Measurements from ENCODE around the gene CRISP2.

CRISP2 gene

DNA sequence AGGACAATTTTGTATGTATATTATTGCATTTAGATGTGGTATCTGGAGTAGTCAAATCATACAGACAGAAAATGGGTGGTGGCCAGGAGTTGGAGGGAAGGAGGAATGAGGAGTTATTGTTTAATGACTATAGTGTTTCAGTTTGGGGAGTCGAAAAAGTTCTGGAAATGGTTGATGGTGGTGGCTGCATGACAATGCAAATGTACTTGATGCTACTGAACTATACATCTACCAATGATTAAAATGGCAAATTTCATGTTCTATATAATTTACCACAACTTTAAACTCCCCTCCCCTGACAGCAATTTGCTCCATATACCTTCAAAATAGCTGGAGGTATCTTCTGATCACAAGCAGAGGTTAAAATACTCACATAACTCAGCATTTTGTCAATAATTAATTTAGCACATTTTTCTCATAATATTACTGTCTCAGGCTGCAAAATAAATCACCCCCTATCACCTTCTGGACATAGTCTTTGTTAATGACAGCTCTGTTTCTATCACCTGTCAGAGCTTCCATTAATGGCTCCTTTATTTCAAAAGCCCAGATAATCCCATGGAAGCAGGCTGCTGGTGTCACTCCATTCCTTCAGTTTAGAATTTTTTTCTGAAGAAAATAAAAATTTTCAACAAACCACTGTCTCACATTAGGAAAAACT, 51.0 kb downstream of the CRISP2 start:
- no peak for DNase-seq

DNA sequence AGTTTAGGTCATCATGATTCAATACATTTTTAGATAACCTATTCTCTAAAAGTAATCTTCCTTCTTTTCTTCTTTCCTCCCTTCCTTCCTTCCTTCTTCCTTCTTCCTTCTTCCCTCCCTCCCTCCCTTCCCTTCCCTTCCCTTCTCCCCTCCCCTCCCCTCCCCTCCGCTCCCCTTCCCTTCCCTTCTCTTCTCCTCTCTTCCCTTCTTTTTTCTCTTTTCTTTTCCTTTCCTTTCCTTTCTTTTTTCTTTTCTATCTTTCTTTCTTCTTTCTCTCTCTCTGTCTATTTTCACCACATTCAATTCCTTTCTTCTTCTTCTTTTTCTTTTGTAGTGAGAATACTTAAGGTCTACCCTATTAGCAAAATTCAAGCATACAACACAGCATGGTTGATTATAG, 59.4 kb downstream of the CRISP2 start:
- no peak for DNase-seq

DNA sequence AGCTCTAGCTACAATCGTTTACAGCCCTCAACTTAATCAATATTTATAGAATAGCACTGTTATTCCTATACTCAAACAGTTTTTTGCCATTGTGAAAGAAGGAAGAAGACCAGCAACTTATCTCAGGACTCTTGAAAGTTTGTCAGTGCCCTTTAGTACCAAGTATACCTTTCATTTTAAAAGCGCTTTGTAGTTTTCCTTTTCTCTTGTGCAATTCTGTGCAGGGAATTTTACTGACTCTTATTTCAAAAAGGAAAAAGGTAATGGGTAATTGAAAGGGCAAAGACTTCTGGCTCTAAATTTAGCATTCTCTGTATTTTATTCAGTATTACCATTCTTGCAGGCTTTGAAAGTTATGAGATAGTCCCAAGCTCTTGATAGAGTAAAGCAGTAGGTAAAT, 59.9 kb downstream of the CRISP2 start:
- DNase-seq: no peak

DNA sequence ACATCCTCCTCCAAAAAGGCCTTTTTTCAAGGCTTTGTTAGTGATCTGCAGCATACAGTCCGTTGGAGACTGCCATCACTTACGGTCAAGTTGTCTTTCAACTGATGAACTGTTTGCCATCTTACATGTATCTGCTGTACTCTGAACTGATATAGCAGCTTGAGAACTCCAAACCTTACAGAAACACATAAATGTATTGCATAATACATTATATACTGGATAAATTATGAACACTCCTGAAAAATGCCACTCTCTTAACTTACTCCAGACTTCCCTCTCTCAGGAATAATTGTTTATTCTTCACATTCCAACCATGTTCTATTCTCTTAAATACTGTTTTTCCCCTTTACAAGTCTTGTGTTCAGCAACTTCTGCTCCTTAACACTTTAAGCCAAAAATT, 62.1 kb downstream of the CRISP2 start:
- DNase-seq: no peak

DNA sequence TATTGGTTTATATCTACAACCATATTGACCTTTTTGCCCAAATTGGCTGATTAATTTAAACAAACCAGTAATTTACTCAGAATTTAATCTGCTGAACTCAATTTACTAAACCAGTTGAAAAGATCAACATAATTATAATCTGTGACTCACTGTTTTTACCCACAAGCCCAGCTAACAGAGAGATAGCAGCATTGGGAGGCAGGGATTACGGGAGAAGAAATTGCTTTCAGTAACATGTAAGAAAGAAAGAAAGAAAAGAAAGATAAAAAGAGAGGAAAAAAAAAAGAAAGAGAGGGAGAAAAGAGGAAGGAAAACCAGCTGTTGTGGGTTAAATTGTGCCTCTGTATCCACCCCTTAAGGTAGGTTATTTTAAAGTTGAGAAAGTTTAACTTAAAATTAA, 63.4 kb downstream of the CRISP2 start:
- DNase-seq: no peak

DNA sequence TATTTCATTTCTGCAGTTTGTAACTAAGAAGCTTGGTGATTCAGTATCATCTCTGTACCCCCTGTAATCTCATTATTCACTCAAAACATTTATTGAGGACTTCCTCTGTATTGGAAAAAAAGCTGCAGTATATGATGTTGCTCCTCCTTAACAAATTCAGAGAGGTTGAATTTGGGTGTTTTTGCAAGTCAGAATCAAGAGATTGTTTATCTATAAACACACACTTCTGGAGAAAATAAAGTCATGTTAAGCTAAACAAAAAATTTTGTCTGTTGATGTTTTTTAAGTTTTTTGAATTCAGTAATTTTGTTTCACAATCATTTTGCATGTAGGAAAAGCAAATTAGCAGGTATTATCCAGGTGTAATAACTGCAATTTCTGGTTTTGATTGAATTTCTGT, 65.3 kb downstream of the CRISP2 start:
- DNase-seq: no peak

DNA sequence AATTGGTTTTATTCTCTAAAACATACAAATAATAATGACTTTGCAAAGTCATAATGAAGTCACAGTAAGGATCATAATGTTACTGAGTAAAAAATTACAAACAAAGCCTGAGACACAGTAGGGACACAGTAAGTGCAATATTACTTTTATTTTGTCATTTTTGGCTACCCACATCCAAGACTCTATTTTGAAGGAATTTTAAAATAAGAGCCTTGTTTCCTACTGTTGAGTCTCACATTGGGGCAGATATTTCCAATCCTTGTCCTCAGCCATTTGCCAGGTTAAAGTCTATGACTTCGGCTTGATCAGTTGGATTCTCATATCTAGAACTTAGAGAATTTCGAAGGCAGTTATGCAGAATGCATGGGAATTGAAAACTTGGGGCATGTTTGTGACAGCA, 65.9 kb downstream of the CRISP2 start:
- DNase-seq: no peak

DNA sequence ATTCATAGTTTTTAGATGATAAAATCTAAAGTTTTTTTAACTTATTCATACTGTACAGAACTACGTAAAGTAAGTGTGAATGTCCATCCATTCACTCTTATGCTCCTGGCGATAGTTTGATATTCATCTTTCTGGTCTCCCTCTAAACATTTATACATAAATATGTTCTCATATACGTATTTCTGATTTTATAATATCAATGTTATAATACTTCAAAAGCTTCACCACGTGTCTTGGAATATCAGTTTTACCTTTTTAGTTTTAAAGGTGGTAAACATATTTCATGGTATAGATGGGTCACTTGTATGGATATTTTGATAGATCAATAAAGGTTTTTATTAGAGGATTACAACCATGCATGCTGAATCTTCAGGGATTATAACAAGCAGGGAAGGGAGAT, 66.4 kb downstream of the CRISP2 start:
- no peak for DNase-seq

DNA sequence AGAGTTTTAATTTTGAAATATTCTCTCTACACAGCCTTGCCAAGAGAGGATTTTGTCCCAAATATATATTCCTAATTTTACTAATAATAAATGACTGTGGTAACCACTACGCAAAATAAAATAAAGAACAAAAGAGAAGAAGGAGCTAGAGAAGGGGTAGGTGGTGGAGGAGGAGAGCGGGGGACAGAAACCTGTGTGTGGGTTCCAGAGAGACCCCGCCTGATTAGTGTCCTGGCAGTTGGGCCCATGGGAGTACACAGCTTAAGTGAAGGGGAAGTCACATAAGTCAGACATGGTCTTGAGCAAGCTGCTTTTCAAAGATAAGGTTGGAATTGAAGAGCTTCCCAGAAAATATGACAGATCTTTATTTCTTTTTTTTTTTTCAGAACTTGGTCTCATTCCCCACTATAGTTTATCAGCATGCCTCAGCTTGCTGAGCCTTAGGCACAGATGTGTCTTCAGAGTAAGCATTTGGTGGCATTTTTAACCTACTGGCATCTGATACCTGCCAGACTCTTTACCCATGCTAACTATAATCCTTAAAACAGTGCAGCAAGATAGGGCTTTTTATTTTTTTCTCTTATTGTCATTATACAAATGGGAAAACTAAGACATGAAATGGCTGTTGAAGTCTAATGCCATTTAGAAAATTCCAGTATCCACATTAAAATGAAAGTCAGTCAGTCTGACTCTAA, 67.1 kb downstream of the CRISP2 start:
- DNase-seq: no peak

DNA sequence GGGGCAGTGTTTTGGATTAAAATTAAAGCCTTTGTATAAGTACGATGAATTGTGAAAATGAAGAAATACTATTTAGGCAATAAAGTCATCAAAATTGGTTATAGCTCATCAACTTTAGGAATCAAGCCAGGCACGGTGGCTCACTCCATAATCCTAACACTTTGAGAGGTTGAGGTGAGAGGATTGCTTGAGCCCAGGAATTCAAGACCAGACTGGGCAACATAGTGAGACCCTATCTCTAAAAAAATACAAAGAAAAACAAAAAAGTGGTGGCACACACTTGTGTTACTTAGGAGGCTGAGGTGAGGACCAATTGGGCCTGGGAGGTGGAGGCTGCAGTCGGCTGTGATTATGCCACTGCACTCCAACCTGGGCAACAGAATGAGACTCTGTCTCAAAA, 68.2 kb downstream of the CRISP2 start:
- DNase-seq: no peak
